ENCODE measurements around the gene PATZ1. TPM values are rescaled to one million over a fixed set of nuclear protein-coding genes. Genes with fewer than 3 reads are reported as not detected.

The PATZ1 gene
- total and polyA plus RNA-seq, 2 of the 8 experiments (the other 6 are each of a cell fraction or from before 2014, with no cell fraction given) = 62.1 to 70.9 TPM

- POLR2A ChIA-PET (ENCODE audit: partially characterized antibody) = interaction anchor here (0.6 to 9.4 kb wide), 17 partner anchors 12 to 130 kb away, joined by 3 to 116 read pairs (median 5); partner anchors contain the start of genes DRG1 and PIK3IP1
- peaks cover 0 to 50% (median 37%) of the 10 kb centered on the region in 4 experiments; a peak in 6 of 7 replicates for H3K4me1 ChIP-seq (replicated peaks in 1 of 4; ENCODE audit: control insufficient read depth in 3 of 4, insufficient read depth in 4 of 4, low read length in 3 of 4)
- H3K79me2 ChIP-seq (ENCODE audit: control insufficient read depth in 1 of 2, insufficient read depth in 2 of 2, low read length in 2 of 2) = peaks cover 4 to 76% of the 10 kb centered on the region in 2 experiments; a peak in 3 of 4 replicates
- H2AFZ ChIP-seq (ENCODE audit: low read length) = no peak overlapping the region
- peaks cover 31% of the 10 kb centered on the region for H3K23me2 ChIP-seq (ENCODE audit: low read depth, low read length)
- H3K36me3 ChIP-seq (ENCODE audit: control insufficient read depth in 2 of 4, insufficient read depth in 4 of 4, low read length in 3 of 4) = peaks cover 8 to 64% (median 19%) of the 10 kb centered on the region in 4 experiments; a peak in 7 of 8 replicates
- peak; percentile 70 for TF ChIP-seq POLR2AphosphoS5 (IDR thresholded peaks at IDR 0.05; ENCODE audit: low read depth, low read length)
- TF ChIP-seq RNF2 (IDR thresholded peaks at IDR 0.05; ENCODE audit: borderline replicate concordance, low read depth, low read length, missing control alignments, poor library complexity, severe bottlenecking) = no peak
- TF ChIP-seq PHF8 (conservative IDR thresholded peaks at IDR 0.05; ENCODE audit: low read depth, low read length) = 0 out of 2 replicates have a peak, but pooled peaks have one; percentile 3
- TF ChIP-seq EZH2 (IDR thresholded peaks at IDR 0.05; ENCODE audit: low read depth, low read length, severe bottlenecking) = no peak
- TF ChIP-seq EGR1 (IDR thresholded peaks at IDR 0.05; ENCODE audit: borderline replicate concordance, low read depth, low read length) = 0 out of 2 replicates have a peak, but pooled peaks have one; percentile 18
- TF ChIP-seq SIN3A (conservative IDR thresholded peaks at IDR 0.05 in 1 of 2, IDR thresholded peaks at IDR 0.05 in 1 of 2; ENCODE audit: low read depth in 1 of 2, low read length in 2 of 2) = peak in 1 of 2 experiments; percentile 55; a peak in 1 of 4 replicates
- TF ChIP-seq POLR2A (IDR thresholded peaks at IDR 0.05; ENCODE audit: control extremely low read depth in 1 of 2, low read depth in 2 of 2, low read length in 2 of 2) = peak in 1 of 2 experiments; percentile 46; a peak in 1 of 3 replicates
- H4K8ac ChIP-seq (ENCODE audit: extremely low read depth, insufficient read depth, low read length) = peak overlapping the region; percentile 94; the same call in 1 of the 2 replicates
- H4K5ac ChIP-seq (ENCODE audit: insufficient read length, low read depth, low read length) = peak overlapping the region; percentile 74
- H2BK120ac ChIP-seq (replicated peaks; ENCODE audit: low read depth, low read length) = peak overlapping the region; percentile 71
- peaks cover 2 to 15% of the 10 kb centered on the region in 2 experiments for H4K20me1 ChIP-seq (replicated peaks in 1 of 2; ENCODE audit: control insufficient read depth in 1 of 2, insufficient read depth in 2 of 2, low read length in 2 of 2)
- H3K4ac ChIP-seq (replicated peaks; ENCODE audit: insufficient read length, low read depth, low read length) = no peak overlapping the region
- CTCF ChIA-PET (ENCODE audit: partially characterized antibody) = interaction anchor here (0.8 kb wide), 2 partner anchors 29 to 185 kb away, joined by 3 read pairs; no protein-coding TSS in a partner anchor
- H3K27me3 ChIP-seq (replicated peaks in 1 of 4; ENCODE audit: control insufficient read depth in 3 of 4, extremely low read depth in 1 of 4, insufficient read depth in 3 of 4, low read length in 3 of 4) = no peaks in the 10 kb centered on the region
- peak overlapping the region; percentile 91 for H3K18ac ChIP-seq (ENCODE audit: extremely low read depth, low read length)
- H3K9me3 ChIP-seq (ENCODE audit: insufficient read depth in 2 of 2, low read depth in 1 of 2, low read length in 1 of 2) = no peaks in the 10 kb centered on the region
- H3K14ac ChIP-seq (ENCODE audit: insufficient read length) = no peak overlapping the region
- DNase-seq (ENCODE audit: low read depth in 1 of 2, low spot score in 2 of 2) (no peak), FAIRE-seq (no peak)
- peak overlapping the region; percentile 40; the same call in 1 of the 2 replicates for H2BK20ac ChIP-seq (ENCODE audit: low read length)
- H3K23ac ChIP-seq (ENCODE audit: insufficient read length) = no peak overlapping the region
- H3K4me2 ChIP-seq (ENCODE audit: insufficient read depth in 1 of 2, low read depth in 2 of 2, low read length in 2 of 2) = peak overlapping the region; percentile 82 to 95
- H3K79me1 ChIP-seq (ENCODE audit: low read depth, low read length) = peaks cover 29% of the 10 kb centered on the region
- H4K91ac ChIP-seq (replicated peaks; ENCODE audit: insufficient read length, low read length) = peak overlapping the region; percentile 86
- H2AK5ac ChIP-seq (ENCODE audit: low read depth, low read length) = peak overlapping the region; percentile 91; the same call in 1 of the 2 replicates
- peak overlapping the region; percentile 78 for H3K56ac ChIP-seq (replicated peaks; ENCODE audit: insufficient read length, low read depth, low read length)
- 61% methylated on average over 16 of the region's 16 CpGs; no CpG with 5 or more reads in 1 of the 2 experiments for WGBS, 2 experiments (ENCODE audit: extremely low coverage in 1 of 2, insufficient coverage in 1 of 2, insufficient read length in 1 of 2, insufficient replicate concordance in 2 of 2, low coverage in 1 of 2, low lambda C conversion rate in 2 of 2, missing lambda C conversion rate in 1 of 2)
- peak overlapping the region; percentile 96 for H2BK5ac ChIP-seq (ENCODE audit: low read depth, low read length)
- peak overlapping the region; percentile 99 for H2BK12ac ChIP-seq (ENCODE audit: low read depth, low read length)
- peak overlapping the region; percentile 57 to 93 (median 76); a peak in 7 of 8 replicates for H3K4me3 ChIP-seq (ENCODE audit: extremely low read depth in 1 of 4, insufficient read depth in 2 of 4, low read depth in 3 of 4, low read length in 4 of 4)
- H2BK15ac ChIP-seq (ENCODE audit: low read length) = peak overlapping the region; percentile 65; the same call in 1 of the 2 replicates
- peak overlapping the region in 3 of 4 experiments; percentile 81 to 87 (median 82); a peak in 6 of 7 replicates for H3K9ac ChIP-seq (replicated peaks in 1 of 4; ENCODE audit: extremely low read depth in 1 of 4, low read depth in 3 of 4, low read length in 3 of 4)
- peak overlapping the region; percentile 93 for H3K27ac ChIP-seq (ENCODE audit: low read depth, low read length)
These were observed 3.6 kb downstream of the PATZ1 start for GRCh38 chr22:31342389-31343140.
